ENCODE measurements around the gene IFNLR1. TPM values are rescaled to one million over a fixed set of nuclear protein-coding genes. Genes with fewer than 3 reads are reported as not detected.

IFNLR1 gene
- total and polyA plus RNA-seq, 9 of the 15 experiments (the other 6 are each of a cell fraction or from before 2014, with no cell fraction given) = not detected

GRCh38 chr1:24202556-24202955, 15.5 kb upstream of the IFNLR1 start (continued):
- no peak for TF ChIP-seq ZNF778 (CRISPR knock-in tag; IDR thresholded peaks at IDR 0.05)
- TF ChIP-seq HSF4 (CRISPR knock-in tag; IDR thresholded peaks at IDR 0.05; ENCODE audit: borderline replicate concordance) = no peak
- TF ChIP-seq MYBL2 (IDR thresholded peaks at IDR 0.05; ENCODE audit: low read depth) = no peak
- no peak for TF ChIP-seq MYBL2 (CRISPR knock-in tag; IDR thresholded peaks at IDR 0.05; ENCODE audit: borderline replicate concordance)

- BruUV-seq (replicated peaks) = no TSS peak
- Histone ChIP-seq H3K79me2 (ENCODE audit: control insufficient read depth, insufficient read depth, low read length) (no peaks in the 10 kb centered on the region), H3K27ac (ENCODE audit: extremely low read depth, low read depth, low read length) (no peak overlapping the region), H3K4me2 (ENCODE audit: insufficient read depth, low read length) (no peak overlapping the region), H4K20me1 (replicated peaks; ENCODE audit: control insufficient read depth, insufficient read depth, low read length) (peaks cover 3% of the 10 kb centered on the region; the same call in 1 of the 2 replicates), H2AFZ (ENCODE audit: low read depth, low read length) (no peak overlapping the region), H3K27me3 (ENCODE audit: control insufficient read depth in 2 of 2, insufficient read depth in 2 of 2, low read length in 2 of 2) (peaks cover 16 to 43% of the 10 kb centered on the region in 2 experiments; a peak in 4 of 5 replicates), H3K9me3 (replicated peaks; ENCODE audit: control insufficient read depth, insufficient read depth, low read depth, low read length) (no peaks in the 10 kb centered on the region), H3K9ac (ENCODE audit: insufficient read depth in 1 of 2, low read depth in 2 of 2, low read length in 2 of 2) (no peak overlapping the region), H3K4me1 (replicated peaks in 1 of 2; ENCODE audit: control insufficient read depth in 2 of 2, insufficient read depth in 2 of 2, low read length in 2 of 2) (no peaks in the 10 kb centered on the region; a peak in 1 of 5 replicates), H3K9me1 (ENCODE audit: control insufficient read depth, insufficient read depth, low read length) (no peaks in the 10 kb centered on the region), H3K4me3 (no peak overlapping the region), H3K36me3 (ENCODE audit: control insufficient read depth, insufficient read depth, low read length) (no peaks in the 10 kb centered on the region)
- CTCF ChIA-PET (ENCODE audit: low intra/inter-chr PET ratio) = interaction anchor here (0.6 to 8.5 kb wide), 8 partner anchors 24 to 899 kb away, joined by 3 to 222 read pairs (median 5); no protein-coding TSS in a partner anchor
- in situ Hi-C loops (cut with MboI) (loop anchor here (5.0 to 10.0 kb wide), 2 partner anchors 190 to 433 kb away; no protein-coding TSS in a partner anchor), intact Hi-C loops (cut with micrococcal nuclease) (loop anchor here (1.0 kb wide), 1 partner anchor 189 kb away; no protein-coding TSS in a partner anchor)
- DNase-seq (ENCODE audit: extremely low read depth in 1 of 4, low spot score in 3 of 4) (peak; percentile 63 to 80 (median 69)), FAIRE-seq (peak; percentile 96), ATAC-seq (peak; percentile 78)
- POLR2A ChIA-PET = interaction anchor here (0.5 to 1.6 kb wide), 6 partner anchors 142 to 965 kb away, joined by 3 to 8 read pairs (median 4); no protein-coding TSS in a partner anchor
- 16% methylated on average over 5 of the region's 5 CpGs for WGBS (ENCODE audit: insufficient coverage, low coverage, missing lambda C conversion rate)
- no peak for TF ChIP-seq EHMT2 (IDR thresholded peaks at IDR 0.05)
- TF ChIP-seq HINFP (tag; conservative IDR thresholded peaks at IDR 0.05; ENCODE audit: low read depth) = no peak
- TF ChIP-seq ZNF239 (CRISPR knock-in tag; IDR thresholded peaks at IDR 0.05) = no peak
- no peak for TF ChIP-seq ZNF354B (CRISPR knock-in tag; IDR thresholded peaks at IDR 0.05)
- TF ChIP-seq ZNF766 (CRISPR knock-in tag; conservative IDR thresholded peaks at IDR 0.05) = no peak
- no peak for TF ChIP-seq STAT5A (IDR thresholded peaks at IDR 0.05; ENCODE audit: borderline replicate concordance, low read length)
- peak; percentile 86 for TF ChIP-seq DEAF1 (CRISPR knock-in tag; IDR thresholded peaks at IDR 0.05)
- TF ChIP-seq CTBP1 (IDR thresholded peaks at IDR 0.05; ENCODE audit: borderline replicate concordance) = peak; percentile 22; the same call in 1 of the 2 replicates
- no peak for TF ChIP-seq NCOA1 (IDR thresholded peaks at IDR 0.05; ENCODE audit: low read depth)
- TF ChIP-seq TCF3 (CRISPR knock-in tag; IDR thresholded peaks at IDR 0.05) = no peak
- no peak for TF ChIP-seq ZNF24 (IDR thresholded peaks at IDR 0.05)
- TF ChIP-seq FOXK2 (conservative IDR thresholded peaks at IDR 0.05 in 1 of 2, IDR thresholded peaks at IDR 0.05 in 1 of 2; ENCODE audit: low read depth in 2 of 2) = no peak
- no peak for TF ChIP-seq SNAPC5 (CRISPR knock-in tag; IDR thresholded peaks at IDR 0.05)
- no peak for TF ChIP-seq RFX7 (CRISPR knock-in tag; IDR thresholded peaks at IDR 0.05)
- TF ChIP-seq MCM2 (IDR thresholded peaks at IDR 0.05; ENCODE audit: low read depth) = no peak
- no peak for TF ChIP-seq SMARCE1 (IDR thresholded peaks at IDR 0.05)
- no peak for TF ChIP-seq ZNF696 (CRISPR knock-in tag; conservative IDR thresholded peaks at IDR 0.05)
Measured at GRCh38 chr1:24201941-24202440, 14.9 kb upstream of the IFNLR1 start.

Data from K562 (cell line).